Measurements from ENCODE around the gene SNX5. TPM values are rescaled to one million over a fixed set of nuclear protein-coding genes. Genes with fewer than 3 reads are reported as not detected.

Gene SNX5
- polyA plus RNA-seq, 1 donor from 2014 or later: 59.8 TPM

DNA sequence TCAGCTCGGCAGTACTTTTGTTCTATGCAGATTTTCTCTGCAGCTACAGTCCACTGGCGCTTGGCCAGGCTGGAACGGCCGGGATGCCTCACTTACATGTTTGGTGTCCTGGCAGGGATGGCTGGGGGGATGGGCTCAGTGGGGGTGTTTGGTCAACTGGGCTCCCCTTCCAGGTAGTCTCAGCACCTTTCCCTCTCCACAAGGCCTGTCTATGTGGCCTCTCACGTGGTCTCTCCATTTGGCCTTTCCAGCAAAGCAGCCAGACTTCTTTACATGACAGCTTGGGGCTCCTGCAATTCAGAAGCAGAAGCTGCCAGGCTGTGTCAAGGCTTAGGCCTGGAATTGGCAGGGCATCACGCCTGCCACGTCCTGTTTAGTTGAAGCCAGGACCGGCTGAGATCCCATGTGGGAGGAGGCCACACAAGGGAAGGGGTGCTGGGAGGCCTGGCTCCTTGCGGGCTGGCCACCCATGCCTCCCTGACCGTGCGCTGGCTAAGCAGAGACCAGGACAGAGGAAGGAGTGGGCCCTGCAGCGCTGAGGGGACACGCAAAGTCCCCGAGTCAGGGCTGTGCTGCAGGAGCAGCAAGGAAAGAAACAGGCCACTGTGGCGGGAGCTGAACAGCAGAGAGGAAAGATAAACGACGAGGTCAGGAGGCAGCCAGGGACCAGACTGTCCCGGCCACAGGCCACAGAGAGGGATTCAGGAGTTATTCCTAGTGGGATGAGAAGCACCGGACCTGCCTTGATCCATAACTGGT lies 39.1 kb upstream of the SNX5 start:
- Histone ChIP-seq H3K36me3 (ENCODE audit: insufficient read depth, low read length) (no peaks in the 10 kb centered on the region), H3K9ac (ENCODE audit: low read length) (no peak overlapping the region), H3K9me3 (ENCODE audit: low read length) (no peaks in the 10 kb centered on the region), H3K79me2 (replicated peaks; ENCODE audit: insufficient read depth, low read length) (no peaks in the 10 kb centered on the region), H2AFZ (ENCODE audit: low read depth, low read length) (no peak overlapping the region), H3K9me2 (ENCODE audit: insufficient read depth, low read length) (no peaks in the 10 kb centered on the region), H3K27me3 (ENCODE audit: insufficient read depth, low read depth, low read length) (no peaks in the 10 kb centered on the region), H3K4me2 (ENCODE audit: low read length) (no peak overlapping the region), H3K27ac (ENCODE audit: low read length) (no peak overlapping the region), H4K20me1 (ENCODE audit: insufficient read depth) (no peaks in the 10 kb centered on the region), H3F3A (ENCODE audit: insufficient read depth, low read length, poor library complexity, severe bottlenecking) (no peaks in the 10 kb centered on the region), H3K4me3 (ENCODE audit: low read length) (no peak overlapping the region)
- no peak for TF ChIP-seq EP300 (conservative IDR thresholded peaks at IDR 0.05; ENCODE audit: poor library complexity, severe bottlenecking)

DNA sequence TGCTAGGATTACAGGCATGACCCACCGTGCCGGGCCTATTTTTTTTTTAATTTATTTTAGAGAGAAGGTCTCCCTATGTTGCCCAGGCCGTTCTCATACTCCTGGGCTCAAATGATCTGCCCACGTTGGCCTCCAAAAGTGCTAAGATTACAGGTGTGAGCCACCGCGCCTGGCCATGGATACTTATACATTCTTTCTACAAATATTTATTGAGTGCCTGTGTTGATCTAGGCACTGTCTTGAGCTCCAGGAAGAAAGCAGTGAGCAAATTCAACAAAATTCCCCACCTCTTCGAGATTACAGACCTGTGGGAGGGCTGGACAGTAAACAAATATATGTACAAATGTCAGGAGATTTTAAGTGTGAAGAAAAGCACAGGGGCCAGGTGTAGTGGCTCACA lies 38.1 kb upstream of the SNX5 start:
- TF ChIP-seq EZH2 (IDR thresholded peaks at IDR 0.05; ENCODE audit: borderline replicate concordance, insufficient read depth, low read length, poor library complexity, severe bottlenecking): no peak
- TF ChIP-seq, protein P1, sequence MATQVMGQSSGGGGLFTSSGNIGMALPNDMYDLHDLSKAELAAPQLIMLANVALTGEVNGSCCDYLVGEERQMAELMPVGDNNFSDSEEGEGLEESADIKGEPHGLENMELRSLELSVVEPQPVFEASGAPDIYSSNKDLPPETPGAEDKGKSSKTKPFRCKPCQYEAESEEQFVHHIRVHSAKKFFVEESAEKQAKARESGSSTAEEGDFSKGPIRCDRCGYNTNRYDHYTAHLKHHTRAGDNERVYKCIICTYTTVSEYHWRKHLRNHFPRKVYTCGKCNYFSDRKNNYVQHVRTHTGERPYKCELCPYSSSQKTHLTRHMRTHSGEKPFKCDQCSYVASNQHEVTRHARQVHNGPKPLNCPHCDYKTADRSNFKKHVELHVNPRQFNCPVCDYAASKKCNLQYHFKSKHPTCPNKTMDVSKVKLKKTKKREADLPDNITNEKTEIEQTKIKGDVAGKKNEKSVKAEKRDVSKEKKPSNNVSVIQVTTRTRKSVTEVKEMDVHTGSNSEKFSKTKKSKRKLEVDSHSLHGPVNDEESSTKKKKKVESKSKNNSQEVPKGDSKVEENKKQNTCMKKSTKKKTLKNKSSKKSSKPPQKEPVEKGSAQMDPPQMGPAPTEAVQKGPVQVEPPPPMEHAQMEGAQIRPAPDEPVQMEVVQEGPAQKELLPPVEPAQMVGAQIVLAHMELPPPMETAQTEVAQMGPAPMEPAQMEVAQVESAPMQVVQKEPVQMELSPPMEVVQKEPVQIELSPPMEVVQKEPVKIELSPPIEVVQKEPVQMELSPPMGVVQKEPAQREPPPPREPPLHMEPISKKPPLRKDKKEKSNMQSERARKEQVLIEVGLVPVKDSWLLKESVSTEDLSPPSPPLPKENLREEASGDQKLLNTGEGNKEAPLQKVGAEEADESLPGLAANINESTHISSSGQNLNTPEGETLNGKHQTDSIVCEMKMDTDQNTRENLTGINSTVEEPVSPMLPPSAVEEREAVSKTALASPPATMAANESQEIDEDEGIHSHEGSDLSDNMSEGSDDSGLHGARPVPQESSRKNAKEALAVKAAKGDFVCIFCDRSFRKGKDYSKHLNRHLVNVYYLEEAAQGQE (IDR thresholded peaks at IDR 0.05; ENCODE audit: borderline replicate concordance): no peak
- no peak for TF ChIP-seq MXI1 (conservative IDR thresholded peaks at IDR 0.05; ENCODE audit: poor library complexity, severe bottlenecking)
- TF ChIP-seq TAF1 (IDR thresholded peaks at IDR 0.05; ENCODE audit: low read depth): no peak
- TF ChIP-seq SMC3 (conservative IDR thresholded peaks at IDR 0.05; ENCODE audit: poor library complexity): no peak
- H3K4me2 ChIP-seq (ENCODE audit: low read length): no peak overlapping the region
- H3K9me2 ChIP-seq (ENCODE audit: insufficient read depth, low read length): no peaks in the 10 kb centered on the region
- no peaks in the 10 kb centered on the region for H3K9me3 ChIP-seq (ENCODE audit: low read length)
- H4K20me1 ChIP-seq (ENCODE audit: insufficient read depth): no peaks in the 10 kb centered on the region
- H3K36me3 ChIP-seq (ENCODE audit: insufficient read depth, low read length): no peaks in the 10 kb centered on the region
- H3K27me3 ChIP-seq (ENCODE audit: insufficient read depth, low read depth, low read length): no peaks in the 10 kb centered on the region
- H3K9ac ChIP-seq (ENCODE audit: low read length): no peak overlapping the region
- no peak overlapping the region for H3K4me3 ChIP-seq (ENCODE audit: low read length)
- no peak overlapping the region for H3K27ac ChIP-seq (ENCODE audit: low read length)
- no peaks in the 10 kb centered on the region for H3F3A ChIP-seq (ENCODE audit: insufficient read depth, low read length, poor library complexity, severe bottlenecking)
- no peaks in the 10 kb centered on the region for H3K79me2 ChIP-seq (replicated peaks; ENCODE audit: insufficient read depth, low read length)
- H2AFZ ChIP-seq (ENCODE audit: low read depth, low read length): no peak overlapping the region

- H3K9me3 ChIP-seq (ENCODE audit: low read length): no peaks in the 10 kb centered on the region
- H2AFZ ChIP-seq (ENCODE audit: low read depth, low read length): no peak overlapping the region
- H4K20me1 ChIP-seq (ENCODE audit: insufficient read depth): no peaks in the 10 kb centered on the region
- H3K4me2 ChIP-seq (ENCODE audit: low read length): no peak overlapping the region
- no peak overlapping the region for H3K9ac ChIP-seq (ENCODE audit: low read length)
- H3K79me2 ChIP-seq (replicated peaks; ENCODE audit: insufficient read depth, low read length): no peaks in the 10 kb centered on the region
- H3K4me3 ChIP-seq (ENCODE audit: low read length): no peak overlapping the region
- H3F3A ChIP-seq (ENCODE audit: insufficient read depth, low read length, poor library complexity, severe bottlenecking): no peaks in the 10 kb centered on the region
- no peaks in the 10 kb centered on the region for H3K27me3 ChIP-seq (ENCODE audit: insufficient read depth, low read depth, low read length)
- TF ChIP-seq EP300 (conservative IDR thresholded peaks at IDR 0.05; ENCODE audit: poor library complexity, severe bottlenecking) (no peak), TAF1 (IDR thresholded peaks at IDR 0.05; ENCODE audit: low read depth) (no peak), EZH2 (IDR thresholded peaks at IDR 0.05; ENCODE audit: borderline replicate concordance, insufficient read depth, low read length, poor library complexity, severe bottlenecking) (no peak), CTCF (IDR thresholded peaks at IDR 0.05; ENCODE audit: poor library complexity, severe bottlenecking) (no peak), POLR2AphosphoS5 (IDR thresholded peaks at IDR 0.05) (no peak), RAD21 (conservative IDR thresholded peaks at IDR 0.05) (no peak), MXI1 (conservative IDR thresholded peaks at IDR 0.05; ENCODE audit: poor library complexity, severe bottlenecking) (no peak), SMC3 (conservative IDR thresholded peaks at IDR 0.05; ENCODE audit: poor library complexity) (no peak)
- TF ChIP-seq, protein P1 (IDR thresholded peaks at IDR 0.05; ENCODE audit: borderline replicate concordance): no peak
- H3K27ac ChIP-seq (ENCODE audit: low read length): no peak overlapping the region
- no peaks in the 10 kb centered on the region for H3K36me3 ChIP-seq (ENCODE audit: insufficient read depth, low read length)
- H3K9me2 ChIP-seq (ENCODE audit: insufficient read depth, low read length): no peaks in the 10 kb centered on the region
Observed at GRCh38 chr20:18005990-18006364, 37.4 kb upstream of the SNX5 start.

Data from neural cell (in vitro differentiated cells).